ENCODE data around the gene GPRC5A.
A peak's percentile ranks its signal among the peaks of the same experiment; 100 is the strongest.

Gene GPRC5A

DNA sequence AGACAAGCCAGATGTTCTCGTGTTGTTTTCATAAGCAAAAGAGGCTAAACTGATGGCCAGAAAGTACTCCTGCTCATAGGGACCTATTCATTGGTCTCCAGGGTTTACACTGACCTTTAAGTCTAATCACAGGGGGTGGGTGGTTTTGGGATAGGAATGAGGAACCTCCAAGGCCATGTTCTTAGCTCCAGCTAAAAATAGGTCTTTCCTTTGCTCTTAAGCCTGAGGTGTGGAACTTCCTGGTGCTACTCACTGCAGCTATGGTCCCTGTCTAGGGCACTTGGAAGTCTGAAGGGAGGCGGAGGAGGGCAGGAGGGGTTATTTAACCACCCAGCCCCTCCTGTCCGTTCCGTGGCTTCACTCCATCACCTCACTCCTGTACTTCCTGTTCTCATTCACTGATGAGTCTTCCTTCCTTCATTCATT, 18.6 kb downstream of the GPRC5A start:
- Histone ChIP-seq H3K27ac (peak overlapping the region; percentile 69 to 74), H3K4me3 (no peak overlapping the region)
- TF ChIP-seq, protein P1, sequence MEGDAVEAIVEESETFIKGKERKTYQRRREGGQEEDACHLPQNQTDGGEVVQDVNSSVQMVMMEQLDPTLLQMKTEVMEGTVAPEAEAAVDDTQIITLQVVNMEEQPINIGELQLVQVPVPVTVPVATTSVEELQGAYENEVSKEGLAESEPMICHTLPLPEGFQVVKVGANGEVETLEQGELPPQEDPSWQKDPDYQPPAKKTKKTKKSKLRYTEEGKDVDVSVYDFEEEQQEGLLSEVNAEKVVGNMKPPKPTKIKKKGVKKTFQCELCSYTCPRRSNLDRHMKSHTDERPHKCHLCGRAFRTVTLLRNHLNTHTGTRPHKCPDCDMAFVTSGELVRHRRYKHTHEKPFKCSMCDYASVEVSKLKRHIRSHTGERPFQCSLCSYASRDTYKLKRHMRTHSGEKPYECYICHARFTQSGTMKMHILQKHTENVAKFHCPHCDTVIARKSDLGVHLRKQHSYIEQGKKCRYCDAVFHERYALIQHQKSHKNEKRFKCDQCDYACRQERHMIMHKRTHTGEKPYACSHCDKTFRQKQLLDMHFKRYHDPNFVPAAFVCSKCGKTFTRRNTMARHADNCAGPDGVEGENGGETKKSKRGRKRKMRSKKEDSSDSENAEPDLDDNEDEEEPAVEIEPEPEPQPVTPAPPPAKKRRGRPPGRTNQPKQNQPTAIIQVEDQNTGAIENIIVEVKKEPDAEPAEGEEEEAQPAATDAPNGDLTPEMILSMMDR (IDR thresholded peaks at IDR 0.05): no peak
- DNase-seq (ENCODE audit: low spot score): no peak

DNA sequence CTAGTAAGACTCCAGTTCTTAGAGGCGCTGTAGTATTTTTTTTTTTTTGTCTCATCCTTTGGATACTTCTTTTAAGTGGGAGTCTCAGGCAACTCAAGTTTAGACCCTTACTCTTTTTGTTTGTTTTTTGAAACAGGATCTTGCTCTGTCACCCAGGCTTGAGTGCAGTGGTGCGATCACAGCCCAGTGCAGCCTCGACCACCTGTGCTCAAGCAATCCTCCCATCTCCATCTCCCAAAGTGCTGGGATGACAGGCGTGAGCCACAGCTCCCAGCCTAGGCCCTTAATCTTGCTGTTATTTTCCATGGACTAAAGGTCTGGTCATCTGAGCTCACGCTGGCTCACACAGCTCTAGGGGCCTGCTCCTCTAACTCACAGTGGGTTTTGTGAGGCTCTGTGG, 21.3 kb downstream of the GPRC5A start:
- Histone ChIP-seq H3K4me3 (no peak overlapping the region), H3K27ac (no peak overlapping the region)
- no peak for DNase-seq (ENCODE audit: low spot score)
- TF ChIP-seq, protein P1 (IDR thresholded peaks at IDR 0.05): no peak

DNA sequence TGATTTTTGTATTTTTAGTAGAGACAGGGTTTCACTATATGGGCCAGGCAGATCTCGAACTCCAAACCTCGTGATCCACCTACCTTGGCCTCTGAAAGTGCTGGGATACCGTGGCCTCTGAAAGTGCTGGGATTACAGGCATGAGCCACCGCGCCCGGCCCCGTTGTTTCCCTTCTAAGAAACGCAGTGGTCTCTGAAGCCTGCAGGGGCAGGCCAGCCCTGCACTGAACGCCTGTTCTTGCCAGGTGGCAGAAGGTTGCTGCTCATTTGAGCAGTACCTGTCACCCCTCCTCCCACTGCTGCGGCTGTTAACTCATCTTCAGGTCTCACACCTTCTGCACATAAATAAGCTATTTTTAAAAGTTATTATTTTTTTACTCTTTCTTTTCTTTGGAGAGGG, 24.3 kb downstream of the GPRC5A start:
- Histone ChIP-seq H3K27ac (peak overlapping the region in 1 of 2 donors; percentile 10), H3K4me3 (no peak overlapping the region)
- peak; percentile 70 for DNase-seq (ENCODE audit: low spot score)
- TF ChIP-seq, protein P1 (IDR thresholded peaks at IDR 0.05): no peak

DNA sequence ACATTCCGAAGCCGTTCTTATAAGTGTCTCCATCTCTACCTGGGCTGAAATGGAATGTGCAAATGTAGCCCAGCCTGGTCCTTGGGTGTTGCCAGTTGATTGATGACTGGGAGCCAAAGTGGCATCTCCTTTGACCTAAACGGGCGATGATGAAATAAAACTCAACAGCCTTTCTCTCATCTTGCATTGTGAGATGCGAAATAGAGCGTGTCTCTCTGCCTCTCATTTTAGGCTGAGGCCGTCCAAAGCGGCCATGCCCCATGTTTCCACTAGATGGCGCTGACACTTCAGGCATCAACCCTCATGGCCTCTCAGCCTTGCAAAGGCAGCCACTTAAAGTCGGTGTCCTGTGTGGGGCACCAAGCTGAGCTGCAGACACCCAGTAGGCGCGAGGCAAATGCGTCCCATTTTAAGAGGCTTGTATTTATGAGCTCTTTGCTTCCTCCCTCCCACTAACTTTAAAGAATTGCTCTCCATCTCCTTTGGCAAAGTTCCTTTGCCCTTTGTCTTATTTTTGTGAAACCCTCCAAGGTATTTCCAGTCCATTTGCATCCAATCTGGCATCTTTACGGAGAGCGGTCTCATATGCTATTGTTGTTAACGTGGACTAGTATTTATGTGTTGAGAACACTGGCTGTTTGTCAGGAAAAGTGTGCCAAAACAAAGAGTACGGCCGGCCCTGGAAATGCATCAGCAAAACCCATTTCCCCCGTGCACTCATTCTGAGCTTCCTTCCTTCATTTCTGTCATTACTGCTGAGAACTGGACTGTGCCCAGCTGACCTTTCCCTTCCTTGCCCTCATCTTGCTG, 25.0 kb downstream of the GPRC5A start:
- peak overlapping the region; percentile 37 for H3K4me3 ChIP-seq
- peak; percentile 87 for DNase-seq (ENCODE audit: low spot score)
- TF ChIP-seq, protein P1 (IDR thresholded peaks at IDR 0.05): peak; percentile 92
- peak overlapping the region; percentile 10 to 71 for H3K27ac ChIP-seq

DNA sequence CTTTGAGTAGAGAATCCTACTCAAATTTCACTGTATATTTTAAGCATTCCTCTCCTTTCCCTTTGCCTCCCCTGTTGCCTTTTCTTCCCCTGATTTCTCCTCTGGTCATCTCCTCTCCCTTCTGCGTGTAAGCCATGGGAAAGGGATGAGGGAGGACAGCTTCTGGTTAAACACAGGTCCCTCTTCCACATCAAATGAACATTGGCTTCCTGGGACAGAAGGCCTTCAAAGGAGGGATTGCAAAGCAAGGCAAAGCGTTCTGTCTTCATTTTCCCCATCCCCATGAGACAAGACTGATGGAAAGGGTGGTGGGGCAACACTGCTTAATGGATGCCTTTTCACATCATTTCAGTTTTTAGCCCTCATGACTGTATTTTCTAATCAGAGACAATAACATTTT, 26.2 kb downstream of the GPRC5A start:
- TF ChIP-seq, protein P1 (IDR thresholded peaks at IDR 0.05): no peak
- peak overlapping the region; percentile 25 to 71 for H3K27ac ChIP-seq
- DNase-seq (ENCODE audit: low spot score): peak; percentile 52
- H3K4me3 ChIP-seq: no peak overlapping the region

DNA sequence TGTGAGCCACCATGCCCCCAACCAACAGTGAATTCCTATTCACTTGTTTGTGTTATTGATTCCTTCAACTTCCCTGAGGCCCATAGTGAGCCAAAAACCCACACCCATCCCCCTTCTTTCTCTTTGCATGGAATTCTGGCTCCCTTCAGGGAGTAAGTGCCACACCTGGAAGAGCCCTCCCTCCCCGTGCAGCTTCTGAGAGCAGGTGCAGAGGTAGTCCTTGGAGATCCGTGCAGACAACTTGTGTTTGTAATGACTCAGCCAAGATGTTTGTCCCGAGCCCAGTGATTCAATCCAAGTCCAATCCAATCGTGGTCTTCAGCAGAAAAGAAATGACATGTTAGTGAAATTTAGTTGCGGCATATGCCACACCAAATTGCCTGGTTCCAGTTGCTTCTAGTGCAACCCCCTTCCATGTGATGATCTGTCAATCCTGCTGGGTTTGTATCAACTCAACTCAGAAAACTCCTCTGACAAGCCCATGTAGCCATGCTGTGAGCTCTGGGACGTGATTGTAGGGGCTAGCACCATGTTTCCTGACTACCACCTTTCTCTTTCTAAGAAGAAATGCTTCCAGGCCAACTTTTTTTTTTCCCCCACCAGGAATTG, 27.5 kb downstream of the GPRC5A start:
- TF ChIP-seq, protein P1 (IDR thresholded peaks at IDR 0.05): no peak
- no peak overlapping the region for H3K27ac ChIP-seq
- H3K4me3 ChIP-seq: no peak overlapping the region
- peak; percentile 63 for DNase-seq (ENCODE audit: low spot score)

Measured in coronary artery (tissue), 2 donors.